PC-3 (cell line): ENCODE results near the gene SOX6.

Experiments used
- CTCF ChIP-seq: fragments of 300-600 bp; sonication (generic); conservative IDR thresholded peaks from 2 replicates; pipeline ENCODE4 v1.5.1; 2017; ENCODE audit warnings: antibody characterized with exemption, low read depth, mild to moderate bottlenecking, low read length
- EZH2 ChIP-seq: fragments of 300-600 bp; sonication (generic); IDR thresholded peaks from one replicate; pipeline ENCODE4 v1.6.1; 2017; ENCODE audit warnings: antibody characterized with exemption, mild to moderate bottlenecking, low read length; ENCODE audit not compliant: unreplicated experiment

- TF ChIP-seq CTCF (no peak), EZH2 (no peak)
These were observed 178.7 kb downstream of the SOX6 start for GRCh38 chr11:16177688-16178087.
